ENCODE results near the gene GPT2.

Gene GPT2

GRCh38 chr16:46973207-46973995, 89.2 kb downstream of the GPT2 start, which contains the start of gene DNAJA2:
Gene DNAJA2, minus strand, starts transcription at chr16:46973674. Its CDS starts 102 bp downstream, at chr16:46973572.
- DNase-seq = peak; percentile 83

- DNase-seq = no peak
Measured at GRCh38 chr16:46973996-46974324, 89.8 kb downstream of the GPT2 start.

GRCh38 chr16:46974352-46974751, 90.2 kb downstream of the GPT2 start:
- DNase-seq = no peak

GRCh38 chr16:46975165-46975564, 91.0 kb downstream of the GPT2 start:
- DNase-seq = no peak

DNA sequence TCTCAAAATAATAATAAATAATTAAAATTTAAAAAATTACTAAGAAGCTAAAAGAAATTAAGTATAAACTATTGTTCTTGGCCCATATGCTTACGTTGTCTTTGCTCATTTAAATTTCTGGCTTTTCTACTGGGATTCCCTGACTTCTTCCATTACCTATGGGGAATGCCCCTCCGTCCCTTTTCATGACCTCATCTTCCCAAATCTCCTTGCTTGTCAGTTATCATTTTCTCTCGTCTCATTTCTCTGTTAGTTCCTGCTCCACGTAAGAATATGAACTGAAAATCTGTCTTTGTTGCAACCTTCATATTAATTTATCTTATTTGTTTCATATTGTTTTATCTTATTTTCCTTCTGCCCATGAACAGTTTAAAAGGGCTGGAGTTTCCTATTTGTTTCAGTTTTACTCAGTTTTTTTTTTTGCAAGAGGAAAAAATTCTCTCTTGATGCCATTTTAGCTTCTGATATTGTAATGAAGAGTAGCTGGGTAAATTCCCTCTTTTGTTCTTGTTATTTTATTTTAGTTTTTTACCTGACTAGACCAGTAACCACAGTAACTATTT, 91.8 kb downstream of the GPT2 start:
- DNase-seq = no peak

- no peak for DNase-seq
Measured at GRCh38 chr16:46976550-46976949, 92.4 kb downstream of the GPT2 start.

Data from activated gamma-delta T cell (primary cell).